HG02938 (cell line): Measurements from ENCODE around the gene PPP1R10.

ENCODE experiments used
- ATAC-seq: cut with Tn5 transposase; IDR thresholded peaks from one replicate; pipeline ENCODE4 v1.9.1; 2021; ENCODE audit warnings: mild to moderate bottlenecking, moderate library complexity; ENCODE audit not compliant: unreplicated experiment

PPP1R10 gene

GRCh38 chr6:30625511-30625910 lies 8.5 kb upstream of the PPP1R10 start:
- ATAC-seq = no peak

- ATAC-seq = no peak
These were observed 2.5 kb upstream of the PPP1R10 start for GRCh38 chr6:30619561-30619960.

GRCh38 chr6:30618270-30618797 lies 1.3 kb upstream of the PPP1R10 start:
- no peak for ATAC-seq

GRCh38 chr6:30617565-30618269 lies 674 bp upstream of the PPP1R10 start, which contains the start of gene MRPS18B:
Gene MRPS18B (plus strand): TSS chr6:30617840. CDS start chr6:30617866, 26 bp downstream.
- peak; percentile 75 for ATAC-seq

- no peak for ATAC-seq
These were observed 859 bp downstream of the PPP1R10 start for GRCh38 chr6:30615958-30616810.

- no peak for ATAC-seq
These were observed 1.7 kb downstream of the PPP1R10 start for GRCh38 chr6:30615219-30615957.

- ATAC-seq = no peak
These were observed 2.2 kb downstream of the PPP1R10 start for GRCh38 chr6:30614843-30615218.

GRCh38 chr6:30614044-30614842 lies 2.8 kb downstream of the PPP1R10 start:
- ATAC-seq = no peak

GRCh38 chr6:30613251-30614043 lies 3.6 kb downstream of the PPP1R10 start:
- no peak for ATAC-seq

GRCh38 chr6:30612687-30613248 lies 4.3 kb downstream of the PPP1R10 start:
- ATAC-seq = no peak

GRCh38 chr6:30612213-30612612 lies 4.8 kb downstream of the PPP1R10 start:
- ATAC-seq = no peak

- no peak for ATAC-seq
These were observed 5.2 kb downstream of the PPP1R10 start for GRCh38 chr6:30611856-30612194.

- no peak for ATAC-seq
These were observed 5.7 kb downstream of the PPP1R10 start for GRCh38 chr6:30611150-30611855.

GRCh38 chr6:30610065-30610464 lies 7.0 kb downstream of the PPP1R10 start:
- no peak for ATAC-seq

- no peak for ATAC-seq
These were observed 13.1 kb downstream of the PPP1R10 start for GRCh38 chr6:30603961-30604360.

- no peak for ATAC-seq
These were observed 15.0 kb downstream of the PPP1R10 start for GRCh38 chr6:30601815-30602641.

GRCh38 chr6:30601436-30601814 lies 15.6 kb downstream of the PPP1R10 start:
- no peak for ATAC-seq

GRCh38 chr6:30600451-30600961 lies 16.5 kb downstream of the PPP1R10 start:
- ATAC-seq = no peak
